ENCODE data around the gene MOCS2.
"Not testable (repeated sequence)": the region's sequence is repeated elsewhere in the genome, so short reads cannot be mapped to it uniquely, and the experiment has no call there.

MOCS2 gene

GRCh38 chr5:53109443-53110127 lies at the start of gene MOCS2:
TSS of gene MOCS2 (minus strand) at chr5:53109757. CDS start at chr5:53107174, 2,583 bp downstream.
- DNase-seq (ENCODE audit: low spot score), result peak; percentile 89

- DNase-seq (ENCODE audit: low spot score), result no peak
These were observed 42.3 kb upstream of the MOCS2 start for GRCh38 chr5:53151713-53152458.

GRCh38 chr5:53133020-53133419 lies 23.5 kb upstream of the MOCS2 start:
- no peak for DNase-seq (ENCODE audit: low spot score)

- DNase-seq (ENCODE audit: low spot score), result no peak
These were observed 20.7 kb upstream of the MOCS2 start for GRCh38 chr5:53130266-53130665.

GRCh38 chr5:53128481-53128880 lies 18.9 kb upstream of the MOCS2 start:
- no peak for DNase-seq (ENCODE audit: low spot score)

- DNase-seq (ENCODE audit: low spot score), result no peak
These were observed 17.6 kb upstream of the MOCS2 start for GRCh38 chr5:53127107-53127506.

- DNase-seq (ENCODE audit: low spot score), result no peak
These were observed 17.0 kb upstream of the MOCS2 start for GRCh38 chr5:53126521-53126920.

- DNase-seq (ENCODE audit: low spot score), result no peak
These were observed 14.1 kb upstream of the MOCS2 start for GRCh38 chr5:53123702-53124101.

- DNase-seq (ENCODE audit: low spot score), result no peak
These were observed 10.6 kb upstream of the MOCS2 start for GRCh38 chr5:53120165-53120564.

- no peak for DNase-seq (ENCODE audit: low spot score)
These were observed 9.3 kb upstream of the MOCS2 start for GRCh38 chr5:53118879-53119278.

- DNase-seq (ENCODE audit: low spot score), result no peak
These were observed 7.0 kb upstream of the MOCS2 start for GRCh38 chr5:53116597-53116996.

GRCh38 chr5:53114988-53115387 lies 5.4 kb upstream of the MOCS2 start:
- no peak for DNase-seq (ENCODE audit: low spot score)

GRCh38 chr5:53113947-53114346 lies 4.4 kb upstream of the MOCS2 start:
- DNase-seq (ENCODE audit: low spot score), result no peak

- DNase-seq (ENCODE audit: low spot score), result no peak
These were observed 3.4 kb upstream of the MOCS2 start for GRCh38 chr5:53112909-53113308.

- DNase-seq (ENCODE audit: low spot score), result not testable (repeated sequence)
These were observed 2.8 kb upstream of the MOCS2 start for GRCh38 chr5:53112307-53112706.

- no peak for DNase-seq (ENCODE audit: low spot score)
These were observed 1.6 kb upstream of the MOCS2 start for GRCh38 chr5:53111139-53111538.

- DNase-seq (ENCODE audit: low spot score), result no peak
These were observed 599 bp upstream of the MOCS2 start for GRCh38 chr5:53110156-53110555.

- peak; percentile 27 for DNase-seq (ENCODE audit: low spot score)
These were observed 508 bp downstream of the MOCS2 start for GRCh38 chr5:53109056-53109442.

- DNase-seq (ENCODE audit: low spot score), result no peak
These were observed 3.8 kb downstream of the MOCS2 start for GRCh38 chr5:53105611-53106300.

- no peak for DNase-seq (ENCODE audit: low spot score)
These were observed 9.0 kb downstream of the MOCS2 start for GRCh38 chr5:53100606-53101005.

GRCh38 chr5:53099546-53099945 lies 10.0 kb downstream of the MOCS2 start:
- no peak for DNase-seq (ENCODE audit: low spot score)

- DNase-seq (ENCODE audit: low spot score), result peak; percentile 66
These were observed 13.5 kb downstream of the MOCS2 start for GRCh38 chr5:53095931-53096525.

- no peak for DNase-seq (ENCODE audit: low spot score)
These were observed 14.3 kb downstream of the MOCS2 start for GRCh38 chr5:53095217-53095616.
